Ectodermal cell (in vitro differentiated cells): ENCODE data around the gene PLS3.
"Not testable (repeated sequence)": the region's sequence is repeated elsewhere in the genome, so short reads cannot be mapped to it uniquely, and the experiment has no call there.

ENCODE experiments used
- H3K27ac ChIP-seq: 2 replicates; pipeline ENCODE4 v1.7.0; 2013; ENCODE audit warnings: mild to moderate bottlenecking, low read depth, low read length; ENCODE audit not compliant: insufficient read depth, poor library complexity, severe bottlenecking
- H3K27me3 ChIP-seq: 2 replicates; pipeline ENCODE4 v1.7.0; 2013; ENCODE audit warnings: mild to moderate bottlenecking, low read length; ENCODE audit not compliant: insufficient read depth, control insufficient read depth, poor library complexity, severe bottlenecking
- H3K36me3 ChIP-seq: one replicate; pipeline ENCODE4 v1.7.0; 2013; ENCODE audit warnings: low read length; ENCODE audit not compliant: control insufficient read depth, insufficient read depth
- H3K4me1 ChIP-seq: one replicate; pipeline ENCODE4 v1.7.0; 2013; ENCODE audit warnings: low read length; ENCODE audit not compliant: control insufficient read depth, insufficient read depth
- H3K4me3 ChIP-seq: 2 replicates; pipeline ENCODE4 v1.7.0; 2013; ENCODE audit warnings: low read depth, low read length, control low read depth; ENCODE audit not compliant: insufficient read depth
- H3K9me3 ChIP-seq: 2 replicates; pipeline ENCODE4 v1.7.0; 2013; ENCODE audit warnings: mild to moderate bottlenecking, low read length, moderate library complexity; ENCODE audit not compliant: control insufficient read depth
- WGBS, 2 experiments: methylation state at CpG; one replicate each; pipeline ENCODE4 v1.1.7; 2013; ENCODE audit warnings: missing lambda C conversion rate in 2 of 2; 5-methylcytosine and 5-hydroxymethylcytosine counted together

The PLS3 gene

GRCh38 chrX:115603534-115604074 is 42.6 kb downstream of the PLS3 start:
- WGBS, 2 experiments, result 100% methylated on average over 1 of the region's 2 CpGs; no CpG with 5 or more reads in 1 of the 2 experiments
- Histone ChIP-seq H3K27ac (no peak overlapping the region), H3K9me3 (no peaks in the 10 kb centered on the region)

GRCh38 chrX:115606861-115607260 is 45.9 kb downstream of the PLS3 start:
- Histone ChIP-seq H3K4me3 (no peak overlapping the region), H3K27me3 (no peaks in the 10 kb centered on the region), H3K36me3 (no peaks in the 10 kb centered on the region), H3K9me3 (no peaks in the 10 kb centered on the region), H3K4me1 (no peaks in the 10 kb centered on the region), H3K27ac (no peak overlapping the region)
- 87 to 90% methylated on average over 5 of the region's 5 CpGs for WGBS, 2 experiments

More at GRCh38 chrX:115603534-115604074, 42.6 kb downstream of the PLS3 start:
- Histone ChIP-seq H3K36me3 (no peaks in the 10 kb centered on the region), H3K27me3 (no peaks in the 10 kb centered on the region), H3K4me3 (no peak overlapping the region), H3K4me1 (no peaks in the 10 kb centered on the region)

- H3K36me3 ChIP-seq, result no peaks in the 10 kb centered on the region
- WGBS, 2 experiments, result 100% methylated on average over 1 of the region's 1 CpG; no CpG with 5 or more reads in 1 of the 2 experiments
- H3K4me3 ChIP-seq, result no peak overlapping the region
- no peaks in the 10 kb centered on the region for H3K4me1 ChIP-seq
- H3K27ac ChIP-seq, result no peak overlapping the region
- no peaks in the 10 kb centered on the region for H3K9me3 ChIP-seq
- no peaks in the 10 kb centered on the region for H3K27me3 ChIP-seq
Measured at GRCh38 chrX:115609621-115610020, 48.6 kb downstream of the PLS3 start.

GRCh38 chrX:115616943-115617563 is 56.1 kb downstream of the PLS3 start:
- no peaks in the 10 kb centered on the region for H3K27me3 ChIP-seq
- no peak overlapping the region for H3K4me3 ChIP-seq
- no peaks in the 10 kb centered on the region for H3K4me1 ChIP-seq
- no peaks in the 10 kb centered on the region for H3K9me3 ChIP-seq
- no peak overlapping the region for H3K27ac ChIP-seq
- no peaks in the 10 kb centered on the region for H3K36me3 ChIP-seq
- WGBS, 2 experiments, result 60 to 82% methylated on average over 5 of the region's 5 CpGs

GRCh38 chrX:115622534-115622933 is 61.6 kb downstream of the PLS3 start:
- WGBS, 2 experiments, result 75 to 95% methylated on average over 2 to 3 of the region's 4 CpGs
- no peak overlapping the region for H3K4me3 ChIP-seq
- H3K27ac ChIP-seq, result no peak overlapping the region
- H3K27me3 ChIP-seq, result no peaks in the 10 kb centered on the region
- no peaks in the 10 kb centered on the region for H3K9me3 ChIP-seq
- no peaks in the 10 kb centered on the region for H3K36me3 ChIP-seq
- no peaks in the 10 kb centered on the region for H3K4me1 ChIP-seq

- no peaks in the 10 kb centered on the region for H3K9me3 ChIP-seq
- no peaks in the 10 kb centered on the region for H3K27me3 ChIP-seq
- no peaks in the 10 kb centered on the region for H3K36me3 ChIP-seq
- no peak overlapping the region for H3K27ac ChIP-seq
- no peak overlapping the region for H3K4me3 ChIP-seq
- WGBS, 2 experiments, result 100% methylated on average over 1 of the region's 1 CpG; no CpG with 5 or more reads in 1 of the 2 experiments
- no peaks in the 10 kb centered on the region for H3K4me1 ChIP-seq
Measured at GRCh38 chrX:115624916-115625315, 63.9 kb downstream of the PLS3 start.

- H3K4me3 ChIP-seq, result no peak overlapping the region
- no peaks in the 10 kb centered on the region for H3K9me3 ChIP-seq
- no peaks in the 10 kb centered on the region for H3K4me1 ChIP-seq
- no peaks in the 10 kb centered on the region for H3K36me3 ChIP-seq
- H3K27ac ChIP-seq, result no peak overlapping the region
- no peaks in the 10 kb centered on the region for H3K27me3 ChIP-seq
- WGBS, 2 experiments, result 13 to 44% methylated on average over 1 to 4 of the region's 6 CpGs
Measured at GRCh38 chrX:115625572-115626301, 64.8 kb downstream of the PLS3 start.

GRCh38 chrX:115630204-115630603 is 69.2 kb downstream of the PLS3 start:
- H3K4me3 ChIP-seq, result no peak overlapping the region
- H3K9me3 ChIP-seq, result no peaks in the 10 kb centered on the region
- WGBS, 2 experiments, result 95 to 96% methylated on average over 2 of the region's 2 CpGs
- no peaks in the 10 kb centered on the region for H3K36me3 ChIP-seq
- H3K27ac ChIP-seq, result no peak overlapping the region
- no peaks in the 10 kb centered on the region for H3K27me3 ChIP-seq
- H3K4me1 ChIP-seq, result no peaks in the 10 kb centered on the region

- no peaks in the 10 kb centered on the region for H3K4me1 ChIP-seq
- H3K27me3 ChIP-seq, result no peaks in the 10 kb centered on the region
- H3K9me3 ChIP-seq, result no peaks in the 10 kb centered on the region
- 76 to 96% methylated on average over 1 to 3 of the region's 3 CpGs for WGBS, 2 experiments
- no peak overlapping the region for H3K4me3 ChIP-seq
- H3K36me3 ChIP-seq, result no peaks in the 10 kb centered on the region
- no peak overlapping the region for H3K27ac ChIP-seq
Measured at GRCh38 chrX:115632455-115632854, 71.5 kb downstream of the PLS3 start.

- H3K27me3 ChIP-seq, H3K27ac ChIP-seq, H3K4me3 ChIP-seq, H3K9me3 ChIP-seq, H3K4me1 ChIP-seq, H3K36me3 ChIP-seq: not testable (repeated sequence)
- 89 to 100% methylated on average over 4 of the region's 5 CpGs for WGBS, 2 experiments
Measured at GRCh38 chrX:115633397-115633796, 72.4 kb downstream of the PLS3 start.
